HepG2 (cell line): ENCODE results near the gene SIAH1. TPM values are rescaled to one million over a fixed set of nuclear protein-coding genes. Genes with fewer than 3 reads are reported as not detected.

Experiments used
- CREB1 ChIP-seq, 2 experiments: fragments of 450-650 bp in 1 of 2; IDR thresholded peaks; 2 replicates each; pipeline ENCODE4 v1.6.1; 2016 to 2017; ENCODE audit warnings: control low read depth in 1 of 2, mild to moderate bottlenecking in 1 of 2, missing compliant biosample characterization in 1 of 2, missing genetic modification characterization in 1 of 2
- ELF3 ChIP-seq: IDR thresholded peaks from 2 replicates; pipeline ENCODE4 v1.6.1; 2016; ENCODE audit warnings: missing genetic modification reagents, missing compliant biosample characterization
- ERF ChIP-seq: IDR thresholded peaks from 2 replicates; pipeline ENCODE4 v1.6.1; 2018; ENCODE audit warnings: missing biosample characterization, missing genetic modification reagents
- GATAD2A ChIP-seq: IDR thresholded peaks from 2 replicates; pipeline ENCODE4 v1.6.1; 2016
- HDAC2 ChIP-seq: sonication (generic); formaldehyde crosslinking; IDR thresholded peaks from 2 replicates; pipeline ENCODE4 v1.4.0; 2020; ENCODE audit warnings: missing genetic modification reagents
- HMGXB4 ChIP-seq, 2 experiments: sonication (generic) in 1 of 2; formaldehyde crosslinking in 1 of 2; IDR thresholded peaks; 2 replicates each; pipeline versions ENCODE4 v1.4.0 to v1.6.1; 2018 to 2020; ENCODE audit warnings: missing genetic modification reagents in 2 of 2, borderline replicate concordance in 1 of 2, low read depth in 1 of 2, mild to moderate bottlenecking in 1 of 2, missing biosample characterization in 1 of 2
- IRF2 ChIP-seq: IDR thresholded peaks from 2 replicates; pipeline ENCODE4 v1.6.1; 2018; ENCODE audit warnings: missing genetic modification reagents, missing compliant biosample characterization
- KDM2A ChIP-seq: sonication (generic); formaldehyde crosslinking; IDR thresholded peaks from 2 replicates; pipeline ENCODE4 v1.4.0; 2020; ENCODE audit warnings: low read depth, missing genetic modification reagents, borderline replicate concordance
- REPIN1 ChIP-seq: sonication (generic); formaldehyde crosslinking; IDR thresholded peaks from 2 replicates; pipeline ENCODE4 v1.8.0; 2022; ENCODE audit warnings: missing genetic modification reagents, low read depth, mild to moderate bottlenecking, borderline replicate concordance
- SAP130 ChIP-seq: IDR thresholded peaks from 2 replicates; pipeline ENCODE4 v1.6.1; 2016; ENCODE audit warnings: low read depth
- SIX4 ChIP-seq: sonication (generic); formaldehyde crosslinking; IDR thresholded peaks from 2 replicates; pipeline ENCODE4 v1.4.0; 2020; ENCODE audit warnings: missing genetic modification reagents
- SMC3 ChIP-seq: IDR thresholded peaks from 2 replicates; pipeline ENCODE4 v1.6.1; 2011; ENCODE audit warnings: low read length, improper control_type of control experiment
- SSRP1 ChIP-seq: IDR thresholded peaks from 2 replicates; pipeline ENCODE4 v1.6.1; 2016; ENCODE audit warnings: control low read depth
- YEATS4 ChIP-seq: sonication (generic); formaldehyde crosslinking; IDR thresholded peaks from 2 replicates; pipeline ENCODE4 v1.4.0; 2020; ENCODE audit warnings: missing genetic modification reagents, borderline replicate concordance
- ZBTB21 ChIP-seq: sonication (generic); formaldehyde crosslinking; IDR thresholded peaks from 2 replicates; pipeline ENCODE4 v1.4.0; 2020; ENCODE audit warnings: missing genetic modification reagents
- ZBTB39 ChIP-seq: sonication (generic); formaldehyde crosslinking; IDR thresholded peaks from 2 replicates; pipeline ENCODE4 v1.5.0; 2020; ENCODE audit warnings: missing genetic modification reagents
- ZBTB7B ChIP-seq: sonication (generic); formaldehyde crosslinking; IDR thresholded peaks from 2 replicates; pipeline ENCODE4 v1.4.0; 2020; ENCODE audit warnings: missing genetic modification reagents
- ZNF331 ChIP-seq: sonication (generic); formaldehyde crosslinking; IDR thresholded peaks from 2 replicates; pipeline ENCODE4 v1.4.0; 2020; ENCODE audit warnings: missing genetic modification reagents
- ZNF343 ChIP-seq: sonication (generic); formaldehyde crosslinking; IDR thresholded peaks from 2 replicates; pipeline ENCODE4 v1.4.0; 2020; ENCODE audit warnings: mild to moderate bottlenecking, missing genetic modification reagents
- ZNF782 ChIP-seq: sonication (generic); formaldehyde crosslinking; IDR thresholded peaks from 2 replicates; pipeline ENCODE4 v1.4.0; 2020; ENCODE audit warnings: missing genetic modification reagents, mild to moderate bottlenecking, borderline replicate concordance
- ZNF790 ChIP-seq: sonication (generic); formaldehyde crosslinking; IDR thresholded peaks from 2 replicates; pipeline ENCODE4 v1.8.0; 2022; ENCODE audit warnings: missing genetic modification reagents, mild to moderate bottlenecking, borderline replicate concordance
- ZNF850 ChIP-seq: sonication (generic); formaldehyde crosslinking; conservative IDR thresholded peaks from 2 replicates; pipeline ENCODE4 v1.9.0; 2021; ENCODE audit warnings: mild to moderate bottlenecking, missing genetic modification reagents
- polyA plus RNA-seq, 8 experiments: library from polyadenylated mRNA; depleted of rRNA in 3 of 8; stranded (reverse) in 7 of 8; unstranded in 1 of 8; fragments of >200 nt; fragmentation: Illumina TruSeq in 4 of 8; extraction: Trizol in 4 of 8; gene quantifications; 2 replicates each; pipeline versions ENCODE4 v1.2.1 to v1.2.3, GENCODE V29; 2011 to 2016; ENCODE audit warnings: low read depth in 4 of 8, missing spikeins in 1 of 8, mixed read lengths in 1 of 8; ENCODE audit not compliant: insufficient read depth in 1 of 8
- total RNA-seq, 5 experiments: library from RNA; depleted of rRNA; stranded (reverse); fragments of >200 nt; fragmentation: Illumina TruSeq; extraction: Trizol; gene quantifications; 2 replicates each; pipeline ENCODE4 v1.2.3, GENCODE V29; 2016; ENCODE audit warnings: low read depth in 1 of 5
- TF ChIP-seq, protein P1 (sequence below): sonication (generic); formaldehyde crosslinking; IDR thresholded peaks from 2 replicates; pipeline ENCODE4 v1.5.0; 2020; ENCODE audit warnings: mild to moderate bottlenecking, missing genetic modification reagents, moderate library complexity

Gene SIAH1
- total and polyA plus RNA-seq, 2 of the 13 experiments (the other 11 are each of a cell fraction or from before 2014, with no cell fraction given) = 16.0 to 28.6 TPM

DNA sequence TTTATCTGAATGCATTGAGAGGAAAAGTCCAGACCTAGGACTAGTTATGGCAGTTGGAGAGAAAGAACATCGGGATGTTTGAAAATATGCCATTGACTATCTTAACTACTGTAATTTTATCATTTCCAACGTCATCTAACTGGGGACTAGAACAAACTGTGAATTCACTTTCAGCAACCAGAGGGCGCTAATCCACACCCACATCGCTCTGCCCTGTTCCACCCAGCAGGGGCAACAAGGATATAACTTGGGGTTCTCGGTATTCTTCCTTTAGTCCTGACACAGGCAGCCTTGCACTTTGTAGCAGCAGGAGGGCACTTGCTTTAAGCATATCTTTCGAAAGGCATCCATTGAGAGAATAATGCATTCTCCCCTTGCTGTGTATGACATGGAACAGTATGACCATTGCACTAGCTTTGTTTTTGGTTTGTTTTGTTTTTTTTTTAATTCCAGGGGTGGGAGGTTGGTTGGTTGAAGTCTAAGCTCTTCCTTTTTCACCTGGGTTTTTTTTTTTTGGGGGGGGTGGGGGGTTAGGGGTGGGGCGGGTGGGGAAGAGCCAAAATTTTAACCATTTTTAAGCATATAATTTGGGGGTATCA is 31.5 kb downstream of the SIAH1 start (continued):
- TF ChIP-seq ZBTB21 (CRISPR knock-in tag) = 0 out of 2 replicates have a peak, but pooled peaks have one; percentile 16
- peak; percentile 31; the same call in 1 of the 2 replicates for TF ChIP-seq SAP130 (CRISPR knock-in tag)
- peak; percentile 45; the same call in 1 of the 2 replicates for TF ChIP-seq KDM2A
- 0 out of 2 replicates have a peak, but pooled peaks have one; percentile 43 for TF ChIP-seq ERF (CRISPR knock-in tag)
- no peak for TF ChIP-seq ZNF782 (CRISPR knock-in tag)
- peak; percentile 78; the same call in 1 of the 2 replicates for TF ChIP-seq SSRP1 (CRISPR knock-in tag)
- TF ChIP-seq SMC3 = peak; percentile 99
- no peak for TF ChIP-seq ZBTB7B (CRISPR knock-in tag)
- TF ChIP-seq, protein P1, sequence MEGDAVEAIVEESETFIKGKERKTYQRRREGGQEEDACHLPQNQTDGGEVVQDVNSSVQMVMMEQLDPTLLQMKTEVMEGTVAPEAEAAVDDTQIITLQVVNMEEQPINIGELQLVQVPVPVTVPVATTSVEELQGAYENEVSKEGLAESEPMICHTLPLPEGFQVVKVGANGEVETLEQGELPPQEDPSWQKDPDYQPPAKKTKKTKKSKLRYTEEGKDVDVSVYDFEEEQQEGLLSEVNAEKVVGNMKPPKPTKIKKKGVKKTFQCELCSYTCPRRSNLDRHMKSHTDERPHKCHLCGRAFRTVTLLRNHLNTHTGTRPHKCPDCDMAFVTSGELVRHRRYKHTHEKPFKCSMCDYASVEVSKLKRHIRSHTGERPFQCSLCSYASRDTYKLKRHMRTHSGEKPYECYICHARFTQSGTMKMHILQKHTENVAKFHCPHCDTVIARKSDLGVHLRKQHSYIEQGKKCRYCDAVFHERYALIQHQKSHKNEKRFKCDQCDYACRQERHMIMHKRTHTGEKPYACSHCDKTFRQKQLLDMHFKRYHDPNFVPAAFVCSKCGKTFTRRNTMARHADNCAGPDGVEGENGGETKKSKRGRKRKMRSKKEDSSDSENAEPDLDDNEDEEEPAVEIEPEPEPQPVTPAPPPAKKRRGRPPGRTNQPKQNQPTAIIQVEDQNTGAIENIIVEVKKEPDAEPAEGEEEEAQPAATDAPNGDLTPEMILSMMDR (CRISPR knock-in tag) = peak; percentile 90
- peak; percentile 20; the same call in 1 of the 2 replicates for TF ChIP-seq REPIN1
- 0 out of 2 replicates have a peak, but pooled peaks have one; percentile 40 for TF ChIP-seq ZNF331 (CRISPR knock-in tag)
- TF ChIP-seq HDAC2 (CRISPR knock-in tag) = peak; percentile 37; the same call in 1 of the 2 replicates
- TF ChIP-seq IRF2 (CRISPR knock-in tag) = peak; percentile 63; the same call in 1 of the 2 replicates
- 0 out of 2 replicates have a peak, but pooled peaks have one; percentile 31 for TF ChIP-seq YEATS4 (CRISPR knock-in tag)
- TF ChIP-seq GATAD2A = peak; percentile 53
- TF ChIP-seq ZNF850 = no peak
- no peak for TF ChIP-seq CREB1 (IDR thresholded peaks at IDR 0.05)
- TF ChIP-seq CREB1 (CRISPR knock-in tag; IDR thresholded peaks at IDR 0.05) = 0 out of 2 replicates have a peak, but pooled peaks have one; percentile 17
- no peak for TF ChIP-seq ZBTB39 (CRISPR knock-in tag)
- TF ChIP-seq HMGXB4 (CRISPR knock-in tag; IDR thresholded peaks at IDR 0.05; ENCODE audit: borderline replicate concordance in 1 of 2, low read depth in 1 of 2) = peak in 1 of 2 experiments; percentile 80; a peak in 2 of 4 replicates
- no peak for TF ChIP-seq ZNF343 (CRISPR knock-in tag)
- TF ChIP-seq SIX4 = 0 out of 2 replicates have a peak, but pooled peaks have one; percentile 21
- TF ChIP-seq ZNF790 (CRISPR knock-in tag) = no peak
- TF ChIP-seq ELF3 (CRISPR knock-in tag) = peak; percentile 47
